Common myeloid progenitor, CD34-positive (primary cell): ENCODE data around the gene PRKCA.

ENCODE experiments used
- CTCF ChIA-PET: fragments of 350-600 bp; sonication (Branson Sonifier 250); formaldehyde crosslinking; loops from one replicate; lab custom pipeline; 2021; ENCODE audit warnings: antibody characterized with exemption; lab: Charles Lee
- POLR2A ChIA-PET: fragments of 350-600 bp; sonication (Branson Sonifier 250); formaldehyde crosslinking; loops from one replicate; lab custom pipeline; 2021; ENCODE audit warnings: antibody characterized with exemption; lab: Charles Lee
- DNase-seq, 3 donors: peaks; one replicate each; pipeline versions ENCODE4 v3.0.0 to v3.0.0-alpha.2; 2013
- H3K27ac ChIP-seq, 2 experiments: 1 replicate in 1 of 2; 2 replicates in 1 of 2; pipeline ENCODE4 v1.7.0; 2013; ENCODE audit warnings: inconsistent platforms in 2 of 2, low read length in 2 of 2, mild to moderate bottlenecking in 2 of 2, low read depth in 1 of 2, moderate library complexity in 1 of 2; ENCODE audit not compliant: severe bottlenecking in 2 of 2, insufficient read depth in 1 of 2, poor library complexity in 1 of 2
- H3K27me3 ChIP-seq, 5 experiments: replicated peaks in 2 of 5; 1 replicate in 3 of 5; 2 replicates in 2 of 5; pipeline versions ENCODE4 v1.6.1 to v1.7.0; 2013; ENCODE audit warnings: low read length in 4 of 5, mild to moderate bottlenecking in 2 of 5, moderate library complexity in 2 of 5, inconsistent platforms in 1 of 5; ENCODE audit not compliant: insufficient read depth in 5 of 5, control insufficient read depth in 4 of 5
- H3K36me3 ChIP-seq, 4 experiments: 1 replicate in 2 of 4; 2 replicates in 2 of 4; pipeline versions ENCODE4 v1.6.1 to v1.7.0; 2013; ENCODE audit warnings: low read length in 3 of 4, control low read depth in 1 of 4, mild to moderate bottlenecking in 1 of 4; ENCODE audit not compliant: control insufficient read depth in 4 of 4, insufficient read depth in 4 of 4
- H3K4me1 ChIP-seq, 4 experiments: 1 replicate in 3 of 4; 2 replicates in 1 of 4; pipeline versions ENCODE4 v1.6.1 to v1.7.1; 2013; ENCODE audit warnings: low read length in 3 of 4, mild to moderate bottlenecking in 3 of 4, control low read depth in 1 of 4, inconsistent platforms in 1 of 4, moderate library complexity in 1 of 4; ENCODE audit not compliant: control insufficient read depth in 4 of 4, insufficient read depth in 4 of 4; ENCODE audit errors: control extremely low read depth in 1 of 4
- H3K4me3 ChIP-seq, 7 experiments: 1 replicate in 4 of 7; 2 replicates in 3 of 7; pipeline versions ENCODE4 v1.5.1 to v1.7.0; 2013; ENCODE audit warnings: mild to moderate bottlenecking in 7 of 7, low read length in 6 of 7, moderate library complexity in 6 of 7, inconsistent platforms in 2 of 7, low read depth in 2 of 7, control low read depth in 1 of 7; ENCODE audit not compliant: insufficient read depth in 4 of 7, control insufficient read depth in 1 of 7; ENCODE audit errors: extremely low read depth in 1 of 7
- H3K9me3 ChIP-seq, 5 experiments: 1 replicate in 4 of 5; 2 replicates in 1 of 5; pipeline versions ENCODE4 v1.6.1 to v1.7.1; 2013; ENCODE audit warnings: low read length in 4 of 5, mild to moderate bottlenecking in 2 of 5, inconsistent platforms in 1 of 5, low read depth in 1 of 5, moderate library complexity in 1 of 5; ENCODE audit not compliant: control insufficient read depth in 4 of 5, insufficient read depth in 2 of 5; ENCODE audit errors: control extremely low read depth in 1 of 5
- WGBS: methylation state at CpG from one replicate; pipeline ENCODE4 v1.1.5; 2013; ENCODE audit not compliant: insufficient coverage; 5-methylcytosine and 5-hydroxymethylcytosine counted together

Gene PRKCA

DNA sequence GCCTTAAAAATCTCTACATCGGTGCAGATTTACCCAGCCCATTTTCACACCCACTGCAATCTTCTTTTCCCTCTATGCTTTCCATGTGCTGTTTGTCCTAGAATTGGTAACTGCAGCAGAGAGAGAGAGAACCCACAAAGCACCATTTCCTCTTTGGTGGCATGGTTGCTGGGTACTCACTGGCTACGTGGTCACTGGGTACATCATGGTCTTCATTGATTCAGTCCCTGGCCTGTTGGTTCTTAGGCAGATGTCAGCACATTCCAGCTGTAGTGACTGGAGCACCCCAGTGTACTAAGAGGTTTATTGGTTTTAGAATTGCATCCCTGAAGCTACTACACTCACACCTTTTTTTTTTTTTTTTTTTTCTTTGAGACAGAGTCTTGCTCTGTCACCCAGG lies 376.4 kb downstream of the PRKCA start:
- Histone ChIP-seq H3K4me3 (no peak overlapping the region), H3K4me1 (peaks cover 0 to 2% (median 0%) of the 10 kb centered on the region in 4 experiments), H3K9me3 (no peaks in the 10 kb centered on the region), H3K36me3 (no peaks in the 10 kb centered on the region), H3K27ac (no peak overlapping the region), H3K27me3 (no peaks in the 10 kb centered on the region)
- ChIA-PET CTCF (no interaction called here), POLR2A (no interaction called here)
- peak in 2 of 3 donors; percentile 2 to 6 for DNase-seq
- WGBS = 43% methylated on average over 1 of the region's 2 CpGs

DNA sequence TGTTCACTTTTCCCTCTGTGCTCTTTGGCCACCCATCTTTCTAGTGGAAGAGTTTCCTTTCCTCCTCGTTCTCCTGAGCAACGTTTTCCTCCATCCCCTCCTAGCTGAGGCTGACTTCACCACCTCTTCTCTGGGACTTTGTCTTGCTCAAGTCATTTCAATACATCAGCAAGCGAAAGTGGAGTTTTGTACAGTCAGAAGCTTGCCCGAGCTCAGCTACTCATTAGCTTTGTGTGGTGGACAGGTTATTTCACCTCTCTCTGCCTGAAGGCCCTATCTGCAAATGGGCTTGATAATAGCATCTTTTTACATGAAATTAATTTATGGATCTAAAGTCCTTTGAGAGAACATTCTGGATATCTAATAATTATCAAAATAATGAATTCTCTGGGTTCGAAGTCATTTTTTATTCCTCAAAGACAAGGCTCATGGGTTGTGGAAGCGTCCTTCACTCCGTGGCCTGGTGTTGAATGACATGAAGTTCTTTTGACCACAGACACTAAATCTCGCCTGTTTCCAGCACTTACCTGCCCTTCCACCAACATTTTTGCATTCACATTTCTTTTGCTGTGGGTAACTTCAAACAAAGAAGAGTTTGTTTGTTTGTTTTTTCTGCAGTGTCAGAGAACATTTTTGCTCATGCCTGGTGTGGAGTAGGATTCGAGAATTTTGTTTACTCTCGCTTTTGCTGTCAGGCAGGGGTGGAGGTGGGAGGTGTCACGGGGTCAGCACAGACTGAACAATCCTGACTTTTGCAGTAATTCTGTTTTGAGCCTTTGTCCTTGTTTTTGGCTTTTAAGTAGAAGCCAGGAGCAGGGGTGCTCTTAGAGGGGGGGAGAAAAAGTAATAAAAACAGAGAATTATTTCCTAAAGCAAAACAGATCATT lies 377.5 kb downstream of the PRKCA start:
- WGBS = 98% methylated on average over 6 of the region's 11 CpGs
- POLR2A ChIA-PET = no interaction called here
- no peak overlapping the region for H3K27ac ChIP-seq
- H3K4me3 ChIP-seq = no peak overlapping the region
- no peaks in the 10 kb centered on the region for H3K36me3 ChIP-seq
- no peaks in the 10 kb centered on the region for H3K9me3 ChIP-seq
- no peaks in the 10 kb centered on the region for H3K4me1 ChIP-seq
- CTCF ChIA-PET = no interaction called here
- no peaks in the 10 kb centered on the region for H3K27me3 ChIP-seq
- DNase-seq = no peak

DNA sequence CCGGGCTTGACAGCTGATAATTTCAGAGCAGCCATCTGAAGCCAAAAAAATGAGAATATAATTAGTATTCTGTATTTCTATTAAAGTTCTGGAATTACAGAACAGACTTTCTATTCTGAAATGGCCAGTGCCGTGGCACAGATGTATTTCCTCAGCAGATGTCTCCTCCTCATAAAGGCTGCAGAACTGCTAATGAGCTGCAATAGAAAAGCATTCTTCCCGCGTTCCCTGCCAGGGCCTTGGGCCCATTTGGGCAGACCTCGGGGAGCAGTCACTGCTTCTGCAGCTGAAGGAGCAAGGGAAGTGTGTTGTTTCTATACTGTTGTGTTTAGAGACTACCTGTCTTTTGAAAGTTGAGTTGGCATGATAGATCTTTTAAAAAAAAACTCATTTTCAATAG lies 379.9 kb downstream of the PRKCA start:
- no peak overlapping the region for H3K4me3 ChIP-seq
- WGBS = 85% methylated on average over 2 of the region's 5 CpGs
- no peaks in the 10 kb centered on the region for H3K36me3 ChIP-seq
- no peak for DNase-seq
- H3K27me3 ChIP-seq = no peaks in the 10 kb centered on the region
- H3K4me1 ChIP-seq = no peaks in the 10 kb centered on the region
- no peak overlapping the region for H3K27ac ChIP-seq
- no peaks in the 10 kb centered on the region for H3K9me3 ChIP-seq
- ChIA-PET POLR2A (no interaction called here), CTCF (no interaction called here)

DNA sequence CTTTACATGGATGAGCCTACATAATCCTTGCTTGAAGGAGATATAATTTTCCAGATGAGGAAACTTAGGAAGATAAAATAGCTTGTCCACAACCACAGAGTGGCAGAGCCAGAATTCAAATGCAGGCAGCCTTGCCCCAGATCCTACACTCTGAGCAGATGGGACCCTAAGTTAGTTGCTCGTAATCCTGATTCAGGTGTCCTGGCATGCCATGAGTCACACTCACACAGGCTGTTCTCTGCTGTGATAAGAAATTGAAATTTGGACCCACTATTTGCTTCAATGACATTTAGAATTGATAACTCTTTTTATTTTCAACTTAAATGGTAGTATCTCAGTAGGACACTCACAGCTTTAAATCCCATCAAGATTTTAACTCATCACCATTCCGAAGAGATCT lies 381.8 kb downstream of the PRKCA start:
- WGBS = 89% methylated on average over 1 of the region's 2 CpGs
- H3K27ac ChIP-seq = no peak overlapping the region
- no peaks in the 10 kb centered on the region for H3K27me3 ChIP-seq
- no peaks in the 10 kb centered on the region for H3K9me3 ChIP-seq
- no peaks in the 10 kb centered on the region for H3K36me3 ChIP-seq
- POLR2A ChIA-PET = no interaction called here
- no peak overlapping the region for H3K4me3 ChIP-seq
- H3K4me1 ChIP-seq = peaks cover 0 to 2% (median under 1%) of the 10 kb centered on the region in 4 experiments
- CTCF ChIA-PET = interaction anchor here (1.3 kb wide), 1 partner anchor 43 kb away, joined by 3 read pairs; no protein-coding TSS in a partner anchor
- DNase-seq = no peak

DNA sequence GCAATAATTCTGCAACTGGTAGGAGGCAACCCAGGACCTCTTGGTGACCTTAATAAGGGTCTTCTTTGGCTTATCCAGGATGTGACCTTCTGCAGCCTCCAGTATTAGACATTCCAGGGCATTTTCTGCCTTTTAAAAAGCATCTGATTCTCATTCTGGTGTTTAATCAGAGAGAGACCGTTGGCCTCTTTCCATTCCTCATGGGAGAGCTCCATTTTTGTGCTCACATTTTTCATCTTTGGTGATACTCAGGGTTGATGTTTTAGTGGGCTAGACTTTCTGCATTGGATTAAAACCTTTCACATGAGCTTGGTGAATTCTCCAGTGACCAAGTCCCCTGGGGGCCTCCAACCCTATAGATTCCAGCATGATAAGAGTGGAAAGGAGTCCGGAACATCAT lies 382.3 kb downstream of the PRKCA start:
- WGBS = no CpG with 5 or more reads among the region's 2 CpGs
- DNase-seq = no peak
- POLR2A ChIA-PET = no interaction called here
- H3K9me3 ChIP-seq = no peaks in the 10 kb centered on the region
- peaks cover 0 to 5% (median 3%) of the 10 kb centered on the region in 4 experiments for H3K4me1 ChIP-seq
- CTCF ChIA-PET = interaction anchor here (1.3 kb wide), 1 partner anchor 43 kb away, joined by 3 read pairs; no protein-coding TSS in a partner anchor
- no peak overlapping the region for H3K27ac ChIP-seq
- H3K36me3 ChIP-seq = no peaks in the 10 kb centered on the region
- no peaks in the 10 kb centered on the region for H3K27me3 ChIP-seq
- no peak overlapping the region for H3K4me3 ChIP-seq

DNA sequence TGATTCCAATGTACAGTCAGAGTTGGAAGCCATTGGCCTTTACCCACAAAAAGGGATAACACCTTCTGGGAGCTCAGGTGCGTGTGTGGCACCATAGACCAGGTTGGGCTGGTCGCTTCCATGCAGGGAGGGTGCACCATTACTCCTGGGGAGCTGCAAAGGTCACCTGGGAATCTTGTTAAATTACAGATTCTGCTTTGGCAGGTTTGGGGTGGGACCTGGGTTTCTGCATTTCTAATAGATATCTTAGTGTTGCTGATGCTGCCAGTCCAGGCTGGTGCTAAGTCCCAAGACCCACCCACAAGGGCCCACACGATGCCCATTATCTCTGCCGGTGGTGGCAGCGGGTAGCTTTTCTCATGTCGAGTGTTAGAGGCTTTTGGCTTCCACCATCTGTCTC lies 384.2 kb downstream of the PRKCA start:
- no peaks in the 10 kb centered on the region for H3K36me3 ChIP-seq
- CTCF ChIA-PET = interaction anchor here (1.0 kb wide), 1 partner anchor 21 kb away, joined by 3 read pairs; no protein-coding TSS in a partner anchor
- no peaks in the 10 kb centered on the region for H3K27me3 ChIP-seq
- POLR2A ChIA-PET = no interaction called here
- peaks cover 0 to 8% (median 3%) of the 10 kb centered on the region in 4 experiments for H3K4me1 ChIP-seq
- no peak for DNase-seq
- no peaks in the 10 kb centered on the region for H3K9me3 ChIP-seq
- H3K4me3 ChIP-seq = no peak overlapping the region
- WGBS = 96% methylated on average over 4 of the region's 6 CpGs
- no peak overlapping the region for H3K27ac ChIP-seq

DNA sequence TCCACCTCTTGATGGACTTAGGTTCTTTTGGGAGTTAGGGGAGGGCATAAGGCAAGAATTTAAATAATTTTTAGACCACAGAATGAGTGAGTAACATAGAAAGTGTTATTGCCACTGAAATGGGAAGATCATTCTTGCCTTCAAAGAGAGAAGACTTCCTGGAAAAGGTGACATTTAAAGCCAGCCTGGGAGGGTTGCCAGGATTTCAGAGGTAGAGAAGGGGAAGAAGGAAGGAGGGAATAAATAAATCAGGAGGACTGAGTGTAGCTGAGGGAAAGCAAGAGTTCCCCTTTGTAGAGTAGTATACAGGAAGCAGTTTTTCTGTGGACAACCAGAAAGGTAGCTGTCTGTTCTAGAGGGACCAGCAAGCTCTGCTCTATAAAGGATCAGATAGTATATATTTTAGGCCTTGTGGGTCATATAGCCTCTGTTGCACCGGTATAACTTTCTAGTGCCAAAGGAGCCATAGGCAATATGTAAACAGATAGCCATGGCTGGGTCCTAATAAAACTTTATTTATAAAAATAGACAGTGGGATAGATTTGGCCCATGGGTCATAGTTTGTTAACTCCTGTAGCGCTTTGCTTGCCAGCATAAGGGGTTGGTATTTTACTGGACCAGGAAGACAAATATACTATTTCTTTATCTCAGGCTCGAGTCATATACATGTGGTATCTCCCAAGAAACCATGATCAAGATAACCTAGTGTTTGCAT lies 385.3 kb downstream of the PRKCA start:
- Histone ChIP-seq H3K9me3 (no peaks in the 10 kb centered on the region), H3K27ac (no peak overlapping the region), H3K4me1 (peaks cover 0 to 9% (median 3%) of the 10 kb centered on the region in 4 experiments), H3K27me3 (no peaks in the 10 kb centered on the region), H3K36me3 (no peaks in the 10 kb centered on the region), H3K4me3 (no peak overlapping the region)
- no CpG with 5 or more reads among the region's 3 CpGs for WGBS
- CTCF ChIA-PET = interaction anchor here (1.0 kb wide), 1 partner anchor 22 kb away, joined by 3 read pairs; no protein-coding TSS in a partner anchor
- POLR2A ChIA-PET = no interaction called here
- no peak for DNase-seq
